ENCODE measurements around the gene TNS3.

TNS3 gene

GRCh38 chr7:47581804-47582763, at the start of gene TNS3:
Gene TNS3, minus strand, starts transcription at chr7:47582111. Its CDS starts 142,475 bp downstream, at chr7:47439636.
- TF ChIP-seq CTCF (IDR thresholded peaks at IDR 0.05; ENCODE audit: low read depth, low read length, missing control alignments), result peak; percentile 3
- no peak for DNase-seq (ENCODE audit: extremely low read depth, low read depth)
- H3K4me3 ChIP-seq (replicated peaks; ENCODE audit: low read depth, low read length), result peak within 1 kb of the TSS; percentile 87

- H3K4me3 ChIP-seq (replicated peaks; ENCODE audit: low read depth, low read length), result no peak overlapping the region
- DNase-seq (ENCODE audit: extremely low read depth, low read depth), result no peak
- TF ChIP-seq CTCF (IDR thresholded peaks at IDR 0.05; ENCODE audit: low read depth, low read length, missing control alignments), result no peak
Measured at GRCh38 chr7:47631711-47632110, 49.8 kb upstream of the TNS3 start.

- no peak for TF ChIP-seq CTCF (IDR thresholded peaks at IDR 0.05; ENCODE audit: low read depth, low read length, missing control alignments)
- H3K4me3 ChIP-seq (replicated peaks; ENCODE audit: low read depth, low read length), result no peak overlapping the region
- no peak for DNase-seq (ENCODE audit: extremely low read depth, low read depth)
Measured at GRCh38 chr7:47627580-47628283, 45.8 kb upstream of the TNS3 start.

GRCh38 chr7:47625861-47626715, 44.2 kb upstream of the TNS3 start:
- H3K4me3 ChIP-seq (replicated peaks; ENCODE audit: low read depth, low read length), result no peak overlapping the region
- DNase-seq (ENCODE audit: extremely low read depth, low read depth), result no peak
- no peak for TF ChIP-seq CTCF (IDR thresholded peaks at IDR 0.05; ENCODE audit: low read depth, low read length, missing control alignments)

- H3K4me3 ChIP-seq (replicated peaks; ENCODE audit: low read depth, low read length), result no peak overlapping the region
- no peak for TF ChIP-seq CTCF (IDR thresholded peaks at IDR 0.05; ENCODE audit: low read depth, low read length, missing control alignments)
- DNase-seq (ENCODE audit: extremely low read depth, low read depth), result no peak
Measured at GRCh38 chr7:47624689-47625088, 42.8 kb upstream of the TNS3 start.

- no peak overlapping the region for H3K4me3 ChIP-seq (replicated peaks; ENCODE audit: low read depth, low read length)
- TF ChIP-seq CTCF (IDR thresholded peaks at IDR 0.05; ENCODE audit: low read depth, low read length, missing control alignments), result no peak
- DNase-seq (ENCODE audit: extremely low read depth, low read depth), result peak; percentile 83
Measured at GRCh38 chr7:47622946-47623640, 41.2 kb upstream of the TNS3 start.

All from HFF-Myc (cell line).